ENCODE data around the gene KDM4C. TPM values are rescaled to one million over a fixed set of nuclear protein-coding genes. Genes with fewer than 3 reads are reported as not detected.

The KDM4C gene
- total RNA-seq, 2 donors from 2014 or later, result 12.8 to 31.5 TPM

- Mint-ChIP-seq H3K9me3 (no peaks in the 10 kb centered on the region), H3K4me3 (no peak overlapping the region), H3K27ac (peak overlapping the region; percentile 40), H3K36me3 (ENCODE audit: low read depth) (peaks cover 5% of the 10 kb centered on the region), H3K4me1 (peaks cover 9% of the 10 kb centered on the region), H3K27me3 (ENCODE audit: insufficient read depth) (no peaks in the 10 kb centered on the region)
- H3K36me3 ChIP-seq (ENCODE audit: control insufficient read depth, insufficient read depth, low read length), result peaks cover 15% of the 10 kb centered on the region
- peaks cover 5% of the 10 kb centered on the region for H3K4me1 ChIP-seq (ENCODE audit: control insufficient read depth, insufficient read depth, low read length)
- H3K4me3 ChIP-seq (ENCODE audit: low read length), result no peak overlapping the region
- no peak overlapping the region for H3K9ac ChIP-seq (ENCODE audit: extremely low read depth, low read length, poor library complexity, severe bottlenecking)
- WGBS, 2 experiments (ENCODE audit: insufficient coverage in 1 of 2, insufficient read length in 1 of 2), result 93% methylated on average over 2 of the region's 2 CpGs; no CpG with 5 or more reads in 1 of the 2 experiments
- H3K9me3 ChIP-seq (ENCODE audit: control insufficient read depth, low read length), result no peaks in the 10 kb centered on the region
- H3K27ac ChIP-seq (ENCODE audit: low read depth, low read length), result no peak overlapping the region
- H3K27me3 ChIP-seq (ENCODE audit: control insufficient read depth, insufficient read depth, low read length, poor library complexity, severe bottlenecking), result no peaks in the 10 kb centered on the region
- no peak for TF ChIP-seq CTCF (conservative IDR thresholded peaks at IDR 0.05)
- no peak for DNase-seq
These were observed 138.8 kb downstream of the KDM4C start for GRCh38 chr9:6896562-6896961.

- no peaks in the 10 kb centered on the region for H3K27me3 ChIP-seq (ENCODE audit: control insufficient read depth, insufficient read depth, low read length, poor library complexity, severe bottlenecking)
- no peak overlapping the region for H3K4me3 Mint-ChIP-seq
- H3K4me1 ChIP-seq (ENCODE audit: control insufficient read depth, insufficient read depth, low read length), result peaks cover 5% of the 10 kb centered on the region
- H3K9ac ChIP-seq (ENCODE audit: extremely low read depth, low read length, poor library complexity, severe bottlenecking), result no peak overlapping the region
- no peaks in the 10 kb centered on the region for H3K9me3 Mint-ChIP-seq
- TF ChIP-seq CTCF (conservative IDR thresholded peaks at IDR 0.05), result no peak
- no peak overlapping the region for H3K4me3 ChIP-seq (ENCODE audit: low read length)
- no peaks in the 10 kb centered on the region for H3K27me3 Mint-ChIP-seq (ENCODE audit: insufficient read depth)
- DNase-seq, result no peak
- 97 to 100% methylated on average over 1 of the region's 1 CpG for WGBS, 2 experiments (ENCODE audit: insufficient coverage in 1 of 2, insufficient read length in 1 of 2)
- peaks cover 15% of the 10 kb centered on the region for H3K36me3 ChIP-seq (ENCODE audit: control insufficient read depth, insufficient read depth, low read length)
- H3K4me1 Mint-ChIP-seq, result peaks cover 9% of the 10 kb centered on the region
- no peak overlapping the region for H3K27ac ChIP-seq (ENCODE audit: low read depth, low read length)
- no peaks in the 10 kb centered on the region for H3K9me3 ChIP-seq (ENCODE audit: control insufficient read depth, low read length)
- H3K36me3 Mint-ChIP-seq (ENCODE audit: low read depth), result peaks cover 5% of the 10 kb centered on the region
- H3K27ac Mint-ChIP-seq, result peak overlapping the region; percentile 28
These were observed 139.5 kb downstream of the KDM4C start for GRCh38 chr9:6897207-6897822.

GRCh38 chr9:6897898-6898302, 140.1 kb downstream of the KDM4C start:
- H3K36me3 ChIP-seq (ENCODE audit: control insufficient read depth, insufficient read depth, low read length), result peaks cover 14% of the 10 kb centered on the region
- 94 to 95% methylated on average over 2 to 7 of the region's 7 CpGs for WGBS, 2 experiments (ENCODE audit: insufficient coverage in 1 of 2, insufficient read length in 1 of 2)
- DNase-seq, result no peak
- H3K27me3 ChIP-seq (ENCODE audit: control insufficient read depth, insufficient read depth, low read length, poor library complexity, severe bottlenecking), result no peaks in the 10 kb centered on the region
- no peaks in the 10 kb centered on the region for H3K9me3 ChIP-seq (ENCODE audit: control insufficient read depth, low read length)
- Mint-ChIP-seq H3K4me3 (no peak overlapping the region), H3K4me1 (peaks cover 9% of the 10 kb centered on the region), H3K36me3 (ENCODE audit: low read depth) (peaks cover 5% of the 10 kb centered on the region), H3K27ac (peak overlapping the region; percentile 28), H3K9me3 (no peaks in the 10 kb centered on the region), H3K27me3 (ENCODE audit: insufficient read depth) (no peaks in the 10 kb centered on the region)
- H3K4me3 ChIP-seq (ENCODE audit: low read length), result no peak overlapping the region
- H3K4me1 ChIP-seq (ENCODE audit: control insufficient read depth, insufficient read depth, low read length), result peaks cover 5% of the 10 kb centered on the region
- no peak overlapping the region for H3K9ac ChIP-seq (ENCODE audit: extremely low read depth, low read length, poor library complexity, severe bottlenecking)
- no peak for TF ChIP-seq CTCF (conservative IDR thresholded peaks at IDR 0.05)
- no peak overlapping the region for H3K27ac ChIP-seq (ENCODE audit: low read depth, low read length)

Measured in endodermal cell (in vitro differentiated cells).